Tibial nerve (tissue), 4 donors: ENCODE results near the gene GGNBP2. TPM values are rescaled to one million over a fixed set of nuclear protein-coding genes. Genes with fewer than 3 reads are reported as not detected.

Experiments
- DNase-seq, 2 donors: peaks; one replicate each; pipeline ENCODE4 v3.0.0-alpha.2; 2019; ENCODE audit warnings: low spot score in 2 of 2
- H3K27ac ChIP-seq, 4 donors: fragments of 200-600 bp; sonication (generic) in 3 of 4; one replicate each; pipeline ENCODE4 v1.5.1; 2017 to 2019; ENCODE audit warnings: mild to moderate bottlenecking in 1 of 4
- H3K27me3 ChIP-seq, 2 donors: fragments of 200-600 bp; sonication (generic) in 1 of 2; one replicate each; pipeline versions ENCODE4 v1.5.1 to v1.6.0; 2017 to 2019
- H3K36me3 ChIP-seq, 3 donors: fragments of 200-600 bp; sonication (generic); one replicate each; pipeline ENCODE4 v1.5.1; 2018 to 2019
- H3K4me1 ChIP-seq, 4 donors: fragments of 200-600 bp; sonication (generic) in 3 of 4; one replicate each; pipeline ENCODE4 v1.5.1; 2017 to 2019
- H3K4me3 ChIP-seq, 4 donors: fragments of 200-600 bp; sonication (generic) in 3 of 4; one replicate each; pipeline ENCODE4 v1.5.1; 2017 to 2019; ENCODE audit warnings: mild to moderate bottlenecking in 1 of 4, moderate library complexity in 1 of 4
- H3K9me3 ChIP-seq, 4 donors: fragments of 200-600 bp; sonication (generic) in 3 of 4; one replicate each; pipeline ENCODE4 v1.5.1; 2017 to 2019
- EP300 ChIP-seq, 2 donors: sonication (generic); formaldehyde crosslinking; IDR thresholded peaks; one replicate each; pipeline ENCODE4 v1.6.1; 2017; ENCODE audit warnings: antibody characterized with exemption in 2 of 2, mild to moderate bottlenecking in 1 of 2
- POLR2A ChIP-seq, 2 donors: fragments of 450-650 bp; IDR thresholded peaks; one replicate each; pipeline ENCODE4 v1.6.1; 2017; ENCODE audit warnings: antibody characterized with exemption in 2 of 2, mild to moderate bottlenecking in 2 of 2, moderate library complexity in 2 of 2
- WGBS, 2 donors: methylation state at CpG; one replicate each; pipeline ENCODE4 v1.1.5; 2018; 5-methylcytosine and 5-hydroxymethylcytosine counted together
- total RNA-seq, 4 donors: library from RNA; depleted of rRNA; stranded (reverse); fragments of >200 nt; gene quantifications; one replicate each; pipeline ENCODE4 v1.1.0, GENCODE V29; 2016
- TF ChIP-seq, protein P1 (sequence below), 5 experiments: fragments of 200-600 bp in 3 of 5; fragments of 450-650 bp in 2 of 5; sonication (generic) in 3 of 5; IDR thresholded peaks; one replicate each; pipeline ENCODE4 v1.5.1; 2016 to 2019; ENCODE audit warnings: antibody characterized with exemption in 5 of 5, mild to moderate bottlenecking in 3 of 5, moderate library complexity in 2 of 5

Gene GGNBP2
- total RNA-seq, 4 donors from 2014 or later: 53.6 to 107 (median 79.4) TPM

DNA sequence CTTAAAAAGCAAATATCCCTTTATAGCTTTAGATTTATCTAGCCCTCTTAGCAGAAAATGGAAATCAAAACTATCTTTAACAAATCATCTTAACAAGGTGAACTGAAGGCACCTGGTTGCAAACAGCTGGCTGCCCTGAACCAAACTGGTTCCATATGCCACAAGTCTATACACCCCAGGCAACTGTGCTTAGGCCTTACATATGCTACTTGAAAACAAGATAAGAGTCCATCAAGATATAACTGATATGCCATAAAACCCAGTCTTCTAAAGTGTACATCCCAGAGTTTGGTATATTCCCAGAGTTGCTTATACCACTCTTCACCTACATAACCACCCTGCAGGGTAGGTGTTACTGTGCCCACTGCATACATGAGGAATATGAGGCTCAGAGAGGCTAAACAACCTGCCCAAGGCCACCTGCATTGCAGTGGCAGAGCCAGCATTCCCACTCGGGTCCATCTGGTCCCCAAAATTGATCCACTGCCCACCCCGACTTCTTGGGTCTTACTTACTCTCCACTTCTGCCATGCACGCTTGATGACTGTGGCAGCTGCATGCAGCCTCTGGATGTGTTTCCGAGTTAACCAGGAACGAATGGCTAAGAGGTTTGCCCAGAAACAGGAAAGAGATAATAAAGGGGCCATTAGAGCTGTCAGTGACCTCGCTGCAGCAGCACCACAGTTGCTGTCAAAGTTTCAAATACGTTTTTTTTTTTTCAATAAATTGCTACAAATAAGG is 46.0 kb upstream of the GGNBP2 start:
- peaks cover 0 to 84% (median 16%) of the 10 kb centered on the region in 3 donors for H3K36me3 ChIP-seq
- DNase-seq: no peak

DNA sequence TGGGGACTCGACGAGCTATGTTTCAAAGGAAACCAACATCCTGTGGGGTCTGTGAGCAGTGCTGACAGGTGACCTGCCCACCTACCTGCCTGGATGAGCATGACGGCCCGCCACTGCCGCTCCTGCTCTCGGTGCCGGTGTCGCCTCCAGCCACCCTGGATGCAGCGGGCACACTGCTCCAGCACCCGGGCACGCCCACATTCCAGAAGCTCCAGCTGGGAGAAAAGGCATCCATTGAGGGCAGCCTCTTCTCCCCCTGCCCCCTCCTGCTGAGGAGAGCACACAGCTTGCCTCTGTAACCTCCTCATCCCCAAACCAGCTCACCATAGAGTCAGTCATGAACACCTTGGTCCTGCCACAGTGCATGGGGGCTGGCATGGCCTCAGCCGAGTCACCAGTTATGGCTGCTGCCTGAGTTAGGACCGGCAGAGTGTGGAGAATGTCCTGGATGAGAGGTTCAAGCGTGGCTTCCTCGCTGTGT is 43.9 kb upstream of the GGNBP2 start:
- H3K36me3 ChIP-seq: peaks cover 0 to 84% (median 13%) of the 10 kb centered on the region in 3 donors
- no peaks in the 10 kb centered on the region for H3K27me3 ChIP-seq
- no peak overlapping the region for H3K4me3 ChIP-seq
- no peak for DNase-seq
- no peaks in the 10 kb centered on the region for H3K9me3 ChIP-seq
- no peak overlapping the region for H3K27ac ChIP-seq
- TF ChIP-seq EP300 (IDR thresholded peaks at IDR 0.05): no peak
- TF ChIP-seq, protein P1, sequence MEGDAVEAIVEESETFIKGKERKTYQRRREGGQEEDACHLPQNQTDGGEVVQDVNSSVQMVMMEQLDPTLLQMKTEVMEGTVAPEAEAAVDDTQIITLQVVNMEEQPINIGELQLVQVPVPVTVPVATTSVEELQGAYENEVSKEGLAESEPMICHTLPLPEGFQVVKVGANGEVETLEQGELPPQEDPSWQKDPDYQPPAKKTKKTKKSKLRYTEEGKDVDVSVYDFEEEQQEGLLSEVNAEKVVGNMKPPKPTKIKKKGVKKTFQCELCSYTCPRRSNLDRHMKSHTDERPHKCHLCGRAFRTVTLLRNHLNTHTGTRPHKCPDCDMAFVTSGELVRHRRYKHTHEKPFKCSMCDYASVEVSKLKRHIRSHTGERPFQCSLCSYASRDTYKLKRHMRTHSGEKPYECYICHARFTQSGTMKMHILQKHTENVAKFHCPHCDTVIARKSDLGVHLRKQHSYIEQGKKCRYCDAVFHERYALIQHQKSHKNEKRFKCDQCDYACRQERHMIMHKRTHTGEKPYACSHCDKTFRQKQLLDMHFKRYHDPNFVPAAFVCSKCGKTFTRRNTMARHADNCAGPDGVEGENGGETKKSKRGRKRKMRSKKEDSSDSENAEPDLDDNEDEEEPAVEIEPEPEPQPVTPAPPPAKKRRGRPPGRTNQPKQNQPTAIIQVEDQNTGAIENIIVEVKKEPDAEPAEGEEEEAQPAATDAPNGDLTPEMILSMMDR (IDR thresholded peaks at IDR 0.05): no peak
- no peak for TF ChIP-seq POLR2A (IDR thresholded peaks at IDR 0.05)
- H3K4me1 ChIP-seq: peaks cover 0 to 19% (median 0%) of the 10 kb centered on the region in 4 donors
- WGBS, 2 donors: 72 to 78% methylated on average over 15 of the region's 15 CpGs

More for the DNA sequence above, 46.0 kb upstream of the GGNBP2 start:
- WGBS, 2 donors: 56 to 59% methylated on average over 7 of the region's 7 CpGs
- TF ChIP-seq EP300 (IDR thresholded peaks at IDR 0.05) (no peak), POLR2A (IDR thresholded peaks at IDR 0.05) (no peak)
- TF ChIP-seq, protein P1 (IDR thresholded peaks at IDR 0.05): no peak
- Histone ChIP-seq H3K27me3 (no peaks in the 10 kb centered on the region), H3K27ac (no peak overlapping the region), H3K9me3 (no peaks in the 10 kb centered on the region), H3K4me1 (peaks cover 0 to 22% (median 0%) of the 10 kb centered on the region in 4 donors), H3K4me3 (no peak overlapping the region)

DNA sequence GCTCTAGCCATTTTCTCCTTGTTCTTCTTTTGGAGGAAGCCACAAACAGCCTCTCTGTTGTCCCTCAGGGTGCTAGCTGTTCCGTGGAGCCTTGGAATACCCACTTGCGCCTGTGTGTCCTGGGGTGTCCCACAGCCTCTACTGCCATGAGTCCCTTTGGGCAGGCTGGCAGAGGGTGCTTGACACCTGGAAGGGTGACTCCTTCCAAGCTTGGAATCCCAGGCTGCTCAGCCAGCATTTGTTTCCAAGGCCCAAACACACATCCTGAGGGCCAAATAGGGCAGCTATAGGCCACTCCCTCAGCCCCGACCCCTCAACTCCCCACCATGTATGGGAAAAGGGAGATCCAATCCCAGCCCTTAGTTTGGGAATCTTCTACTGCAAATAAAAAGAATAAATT is 43.4 kb upstream of the GGNBP2 start:
- Histone ChIP-seq H3K4me1 (peaks cover 0 to 19% (median 0%) of the 10 kb centered on the region in 4 donors), H3K9me3 (no peaks in the 10 kb centered on the region), H3K4me3 (no peak overlapping the region), H3K36me3 (peaks cover 0 to 84% (median 13%) of the 10 kb centered on the region in 3 donors), H3K27me3 (no peaks in the 10 kb centered on the region), H3K27ac (no peak overlapping the region)
- DNase-seq: no peak
- 88 to 95% methylated on average over 3 of the region's 3 CpGs for WGBS, 2 donors
- TF ChIP-seq, protein P1 (IDR thresholded peaks at IDR 0.05): no peak
- TF ChIP-seq POLR2A (IDR thresholded peaks at IDR 0.05): no peak
- TF ChIP-seq EP300 (IDR thresholded peaks at IDR 0.05): no peak

DNA sequence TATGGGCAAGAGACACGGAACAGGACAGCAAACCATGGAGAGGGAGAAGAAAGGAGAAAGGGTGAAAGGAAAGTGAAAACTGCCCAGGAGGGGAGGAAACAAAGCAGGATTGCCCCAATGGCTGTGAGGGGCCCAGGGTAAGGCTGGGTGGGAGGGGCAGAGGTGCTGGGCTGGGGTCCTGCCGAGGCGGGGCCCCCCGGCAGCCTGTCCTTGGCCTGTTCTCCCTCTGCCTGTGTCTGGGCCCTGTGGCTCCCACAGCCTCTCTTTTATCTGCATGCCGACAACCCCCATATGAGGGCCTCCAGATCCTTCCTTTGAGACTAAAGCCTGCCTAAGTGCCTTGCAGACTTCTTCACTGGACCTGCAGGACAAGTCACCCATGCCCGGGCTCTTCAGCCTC is 42.8 kb upstream of the GGNBP2 start:
- H3K27ac ChIP-seq: no peak overlapping the region
- peaks cover 0 to 84% (median 8%) of the 10 kb centered on the region in 3 donors for H3K36me3 ChIP-seq
- WGBS, 2 donors: 89 to 93% methylated on average over 6 of the region's 6 CpGs
- H3K4me1 ChIP-seq: peaks cover 0 to 19% (median 0%) of the 10 kb centered on the region in 4 donors
- TF ChIP-seq POLR2A (IDR thresholded peaks at IDR 0.05) (no peak), EP300 (IDR thresholded peaks at IDR 0.05) (no peak)
- TF ChIP-seq, protein P1 (IDR thresholded peaks at IDR 0.05): no peak
- H3K27me3 ChIP-seq: no peaks in the 10 kb centered on the region
- no peak for DNase-seq
- no peak overlapping the region for H3K4me3 ChIP-seq
- no peaks in the 10 kb centered on the region for H3K9me3 ChIP-seq

DNA sequence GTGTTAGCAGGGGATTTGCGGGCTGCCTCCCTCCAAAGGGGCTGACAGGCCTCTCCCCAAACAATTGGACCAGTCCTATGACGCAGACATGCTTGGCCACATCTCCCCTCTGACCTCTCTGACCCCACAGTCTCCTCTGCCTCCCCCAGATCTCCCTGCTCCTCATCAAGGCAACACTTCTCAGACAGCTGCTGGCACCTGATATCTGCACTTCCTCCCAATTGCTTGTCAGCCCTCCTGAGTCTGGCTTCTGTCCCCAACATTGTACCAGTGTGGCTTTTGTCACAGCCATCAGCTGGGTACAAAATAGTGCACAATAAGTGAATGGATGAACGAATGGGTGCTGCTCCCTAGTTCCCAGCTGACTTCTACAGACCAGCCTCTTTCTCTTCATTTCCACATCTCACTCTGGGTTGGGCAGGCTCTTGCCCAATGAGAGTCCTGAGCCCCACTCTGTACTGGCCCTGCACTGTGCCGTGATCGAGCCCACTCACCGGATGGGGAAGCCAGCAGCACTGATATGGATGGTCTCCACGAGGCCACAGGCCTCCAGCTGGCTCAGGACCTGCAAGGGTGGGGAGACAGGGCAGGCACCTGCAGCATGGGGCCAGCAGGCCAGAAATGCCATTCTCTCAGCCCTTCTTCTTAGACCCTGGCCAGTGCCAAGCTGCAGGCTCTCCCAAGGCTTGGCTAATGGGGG is 41.1 kb upstream of the GGNBP2 start:
- WGBS, 2 donors: 58 to 72% methylated on average over 3 to 7 of the region's 7 CpGs
- no peaks in the 10 kb centered on the region for H3K9me3 ChIP-seq

More for the DNA sequence above, 41.1 kb upstream of the GGNBP2 start:
- H3K27me3 ChIP-seq: no peaks in the 10 kb centered on the region
- no peak overlapping the region for H3K27ac ChIP-seq
- no peak for DNase-seq
- H3K4me3 ChIP-seq: no peak overlapping the region
- H3K4me1 ChIP-seq: peaks cover 0 to 14% (median 0%) of the 10 kb centered on the region in 4 donors
- no peak for TF ChIP-seq POLR2A (IDR thresholded peaks at IDR 0.05)
- TF ChIP-seq EP300 (IDR thresholded peaks at IDR 0.05): no peak
- TF ChIP-seq, protein P1 (IDR thresholded peaks at IDR 0.05): no peak
- peaks cover 0 to 84% (median 9%) of the 10 kb centered on the region in 3 donors for H3K36me3 ChIP-seq
